SH-SY5Y (cell line): ENCODE data around the gene EXD1.

Experiments
- GATA2 ChIP-seq: IDR thresholded peaks from 2 replicates; pipeline ENCODE4 v1.6.1; 2011; ENCODE audit warnings: mild to moderate bottlenecking, low read depth, low read length
- GATA3 ChIP-seq: IDR thresholded peaks from 2 replicates; pipeline ENCODE4 v1.6.1; 2011; ENCODE audit warnings: low read depth, mild to moderate bottlenecking, low read length, moderate library complexity

DNA sequence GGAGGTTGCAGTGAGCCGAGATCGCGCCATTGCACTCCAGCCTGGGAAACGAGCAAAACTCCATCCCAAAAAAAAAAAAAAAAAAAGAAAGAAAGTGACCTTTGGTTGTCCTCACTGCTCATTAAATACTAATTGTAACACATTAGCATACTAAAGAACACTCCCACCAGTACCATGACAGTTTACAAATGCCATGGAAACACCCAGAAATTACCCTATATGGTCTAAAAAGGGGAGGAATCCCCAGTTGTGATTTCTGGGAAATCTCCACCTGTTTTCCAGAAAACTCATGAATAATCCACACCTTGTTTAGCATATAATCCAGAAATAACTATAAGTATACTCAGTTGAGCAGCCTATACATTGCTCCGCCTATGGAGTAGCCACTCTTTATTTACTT is 90.9 kb downstream of the EXD1 start:
- TF ChIP-seq GATA2 (no peak), GATA3 (no peak)
